ENCODE measurements around the gene ZBED2.

The ZBED2 gene

GRCh38 chr3:111548092-111548491 is 47.1 kb downstream of the ZBED2 start:
- H3K4me3 ChIP-seq (ENCODE audit: low read depth, low read length), result no peak overlapping the region
- no peaks in the 10 kb centered on the region for H3K27me3 ChIP-seq (ENCODE audit: insufficient read depth, low read depth, severe bottlenecking)
- no peak for DNase-seq
- H3K9me3 ChIP-seq (ENCODE audit: severe bottlenecking), result no peaks in the 10 kb centered on the region
- no peak for TF ChIP-seq CTCF (IDR thresholded peaks at IDR 0.05; ENCODE audit: low read depth, low read length)
- no peak overlapping the region for H3K27ac ChIP-seq
- no peaks in the 10 kb centered on the region for H3K36me3 ChIP-seq

- Histone ChIP-seq H3K36me3 (no peaks in the 10 kb centered on the region), H3K27ac (no peak overlapping the region), H3K9me3 (ENCODE audit: severe bottlenecking) (no peaks in the 10 kb centered on the region), H3K27me3 (ENCODE audit: insufficient read depth, low read depth, severe bottlenecking) (no peaks in the 10 kb centered on the region), H3K4me3 (ENCODE audit: low read depth, low read length) (no peak overlapping the region)
- TF ChIP-seq CTCF (IDR thresholded peaks at IDR 0.05; ENCODE audit: low read depth, low read length), result no peak
- no peak for DNase-seq
Observed at GRCh38 chr3:111547631-111548030, 47.5 kb downstream of the ZBED2 start.

- Histone ChIP-seq H3K9me3 (ENCODE audit: severe bottlenecking) (no peaks in the 10 kb centered on the region), H3K27me3 (ENCODE audit: insufficient read depth, low read depth, severe bottlenecking) (no peaks in the 10 kb centered on the region), H3K27ac (no peak overlapping the region), H3K4me3 (ENCODE audit: low read depth, low read length) (no peak overlapping the region), H3K36me3 (no peaks in the 10 kb centered on the region)
- DNase-seq, result no peak
- no peak for TF ChIP-seq CTCF (IDR thresholded peaks at IDR 0.05; ENCODE audit: low read depth, low read length)
Observed at GRCh38 chr3:111545349-111545748, 49.8 kb downstream of the ZBED2 start.
